Astrocyte (in vitro differentiated cells and primary cell): ENCODE results near the gene MPC2. TPM values are rescaled to one million over a fixed set of nuclear protein-coding genes. Genes with fewer than 3 reads are reported as not detected.
"Not testable (repeated sequence)": the region's sequence is repeated elsewhere in the genome, so short reads cannot be mapped to it uniquely, and the experiment has no call there.

Experiments
- DNase-seq: peaks from one replicate; pipeline ENCODE4 v3.0.0-alpha.2; 2010; ENCODE audit warnings: low read depth
- FAIRE-seq: peaks from 2 replicates; lab custom pipeline; 2011; peaks lifted over from hg19 to GRCh38; lab: Jason Lieb, UNC
- H2AFZ ChIP-seq: 2 replicates; pipeline ENCODE4 v1.6.0; 2012; ENCODE audit warnings: low read depth, low read length, inconsistent platforms
- H3K27ac ChIP-seq: 2 replicates; pipeline ENCODE4 v1.5.1; 2011; ENCODE audit warnings: low read depth, low read length, inconsistent platforms
- H3K27me3 ChIP-seq: 2 replicates; pipeline ENCODE4 v1.6.0; 2011; ENCODE audit warnings: low read length, inconsistent platforms; ENCODE audit not compliant: insufficient read depth
- H3K36me3 ChIP-seq: 2 replicates; pipeline ENCODE4 v1.5.1; 2011; ENCODE audit warnings: low read length, inconsistent platforms; ENCODE audit not compliant: insufficient read depth
- H3K4me1 ChIP-seq: 2 replicates; pipeline ENCODE4 v1.5.1; 2011; ENCODE audit warnings: low read length, inconsistent platforms; ENCODE audit not compliant: insufficient read depth
- H3K4me2 ChIP-seq: 2 replicates; pipeline ENCODE4 v1.6.0; 2012; ENCODE audit warnings: low read length, inconsistent platforms
- H3K4me3 ChIP-seq: 2 replicates; pipeline ENCODE4 v1.5.1; 2011; ENCODE audit warnings: low read depth, mild to moderate bottlenecking, low read length, inconsistent platforms; ENCODE audit not compliant: insufficient read depth
- H3K79me2 ChIP-seq: 2 replicates; pipeline ENCODE4 v1.6.0; 2012; ENCODE audit warnings: mild to moderate bottlenecking, low read length, inconsistent platforms; ENCODE audit not compliant: insufficient read depth
- H3K9ac ChIP-seq: 2 replicates; pipeline ENCODE4 v1.6.0; 2012; ENCODE audit warnings: mild to moderate bottlenecking, low read length, inconsistent platforms
- H3K9me3 ChIP-seq: 2 replicates; pipeline ENCODE4 v1.5.1; 2012; ENCODE audit warnings: low read depth, mild to moderate bottlenecking, low read length, inconsistent platforms; ENCODE audit not compliant: insufficient read depth
- H4K20me1 ChIP-seq: 2 replicates; pipeline ENCODE4 v1.6.0; 2012; ENCODE audit warnings: low read length, inconsistent platforms; ENCODE audit not compliant: insufficient read depth
- H3K27ac Mint-ChIP-seq: one replicate; pipeline ENCODE4 v1.8.0; 2021; ENCODE audit warnings: mild to moderate bottlenecking, mixed read lengths; ENCODE audit not compliant: unreplicated experiment
- H3K27me3 Mint-ChIP-seq: one replicate; pipeline ENCODE4 v1.8.0; 2021; ENCODE audit warnings: low read depth, mixed read lengths; ENCODE audit not compliant: unreplicated experiment
- H3K36me3 Mint-ChIP-seq: one replicate; pipeline ENCODE4 v1.8.0; 2021; ENCODE audit warnings: low read depth, mixed read lengths; ENCODE audit not compliant: unreplicated experiment
- H3K4me1 Mint-ChIP-seq: one replicate; pipeline ENCODE4 v1.8.0; 2021; ENCODE audit warnings: low read depth, mixed read lengths; ENCODE audit not compliant: unreplicated experiment
- H3K4me3 Mint-ChIP-seq: one replicate; pipeline ENCODE4 v1.8.0; 2021; ENCODE audit warnings: mild to moderate bottlenecking, moderate library complexity, mixed read lengths; ENCODE audit not compliant: unreplicated experiment
- H3K9me3 Mint-ChIP-seq: one replicate; pipeline ENCODE4 v1.8.0; 2021; ENCODE audit warnings: mild to moderate bottlenecking, mixed read lengths; ENCODE audit not compliant: unreplicated experiment
- CTCF ChIP-seq: IDR thresholded peaks from 2 replicates; pipeline ENCODE4 v1.5.1; 2011; ENCODE audit warnings: low read depth, mild to moderate bottlenecking, inconsistent platforms, low read length, moderate library complexity; ENCODE audit not compliant: insufficient read depth
- EZH2 ChIP-seq: IDR thresholded peaks from 2 replicates; pipeline ENCODE4 v1.6.1; 2012; ENCODE audit warnings: mild to moderate bottlenecking, low read length, inconsistent platforms; ENCODE audit not compliant: insufficient read depth
- total RNA-seq: library from RNA; stranded (reverse); gene quantifications from 2 replicates; pipeline ENCODE4 v1.2.1, GENCODE V29; 2021

MPC2 gene
- total RNA-seq, 1 donor from 2014 or later = 62.3 TPM

DNA sequence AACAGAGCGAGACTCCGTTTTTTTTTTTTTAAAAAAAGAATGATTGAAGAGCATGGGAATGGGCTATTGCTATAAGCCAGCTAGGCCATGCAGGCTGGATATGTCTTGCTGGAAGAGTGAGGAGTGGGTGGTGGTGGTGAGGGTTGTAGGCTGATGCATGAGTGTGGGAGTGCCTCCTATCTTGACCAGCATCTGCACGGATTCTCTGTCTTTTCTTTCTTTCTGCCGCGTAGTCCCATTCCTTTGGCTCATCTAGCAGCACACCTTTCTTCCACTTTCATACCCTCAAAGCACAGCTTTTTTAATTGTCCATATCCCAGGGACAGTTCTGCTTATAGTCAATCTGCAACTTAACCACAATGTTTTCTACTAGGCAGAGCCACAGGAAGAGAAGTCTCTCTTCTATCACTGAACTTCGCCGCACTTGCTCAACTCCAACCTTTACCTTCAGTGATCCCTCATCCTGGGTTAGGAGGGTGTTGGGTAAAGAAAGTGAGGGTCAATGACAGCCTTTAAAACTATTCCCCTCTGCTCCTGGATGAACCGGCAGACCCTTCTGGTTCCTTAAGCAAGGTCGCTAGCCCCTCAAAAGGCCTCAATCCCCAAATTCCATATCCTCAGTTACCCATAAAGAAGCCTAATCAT lies 38.2 kb downstream of the MPC2 start:
- no peak for FAIRE-seq
- H3K36me3 Mint-ChIP-seq = no peaks in the 10 kb centered on the region

DNA sequence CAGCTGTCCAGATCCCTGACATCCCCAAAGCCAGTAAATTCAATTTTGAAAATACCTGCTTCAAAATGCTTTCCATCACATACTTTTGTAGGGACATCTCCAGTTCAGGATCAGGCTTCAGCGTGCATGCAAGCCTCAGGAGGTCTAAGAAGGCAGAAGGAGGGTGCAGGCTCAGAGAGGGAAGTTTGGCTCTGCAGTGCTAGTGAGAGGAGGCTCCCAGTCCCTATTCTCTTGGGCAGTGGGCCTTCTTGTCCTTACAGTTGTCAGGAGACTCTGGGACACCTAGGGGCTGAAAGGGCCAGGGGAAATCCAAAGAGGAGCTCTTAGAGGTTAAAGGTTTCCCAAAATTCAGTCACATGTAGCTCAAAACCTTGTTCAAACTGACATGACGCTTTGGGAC lies 43.1 kb downstream of the MPC2 start:
- Histone ChIP-seq H3K4me1 (no peaks in the 10 kb centered on the region), H3K4me3 (no peak overlapping the region), H3K27ac (no peak overlapping the region), H3K9me3 (no peaks in the 10 kb centered on the region), H3K27me3 (no peaks in the 10 kb centered on the region), H3K4me2 (no peak overlapping the region), H4K20me1 (no peaks in the 10 kb centered on the region), H2AFZ (no peak overlapping the region), H3K79me2 (no peaks in the 10 kb centered on the region), H3K9ac (no peak overlapping the region), H3K36me3 (no peaks in the 10 kb centered on the region)
- H3K9me3 Mint-ChIP-seq = no peaks in the 10 kb centered on the region
- DNase-seq (no peak), FAIRE-seq (no peak)
- H3K27ac Mint-ChIP-seq = no peak overlapping the region
- no peaks in the 10 kb centered on the region for H3K36me3 Mint-ChIP-seq
- TF ChIP-seq EZH2 (no peak), CTCF (no peak)
- no peak overlapping the region for H3K4me3 Mint-ChIP-seq
- H3K4me1 Mint-ChIP-seq = no peaks in the 10 kb centered on the region
- H3K27me3 Mint-ChIP-seq = peaks cover 6% of the 10 kb centered on the region

More for the DNA sequence above, 38.2 kb downstream of the MPC2 start:
- H3K27me3 ChIP-seq = no peaks in the 10 kb centered on the region
- Mint-ChIP-seq H3K27ac (no peak overlapping the region), H3K27me3 (peaks cover 4% of the 10 kb centered on the region), H3K9me3 (no peaks in the 10 kb centered on the region), H3K4me3 (no peak overlapping the region), H3K4me1 (peaks cover 7% of the 10 kb centered on the region)
- H3K9me3 ChIP-seq = no peaks in the 10 kb centered on the region
- H3K79me2 ChIP-seq = no peaks in the 10 kb centered on the region
- DNase-seq = no peak
- no peak overlapping the region for H3K9ac ChIP-seq
- H3K4me1 ChIP-seq = no peaks in the 10 kb centered on the region
- H4K20me1 ChIP-seq = no peaks in the 10 kb centered on the region
- H3K27ac ChIP-seq = no peak overlapping the region
- no peak overlapping the region for H3K4me2 ChIP-seq
- TF ChIP-seq CTCF = no peak
- TF ChIP-seq EZH2 = no peak
- H2AFZ ChIP-seq = no peak overlapping the region
- H3K36me3 ChIP-seq = no peaks in the 10 kb centered on the region
- H3K4me3 ChIP-seq = no peak overlapping the region

GRCh38 chr1:167890400-167890799 lies 46.5 kb downstream of the MPC2 start:
- Histone ChIP-seq H3K27me3 (no peaks in the 10 kb centered on the region), H3K4me1 (no peaks in the 10 kb centered on the region), H3K9ac (no peak overlapping the region), H3K79me2 (no peaks in the 10 kb centered on the region), H3K36me3 (no peaks in the 10 kb centered on the region), H3K9me3 (no peaks in the 10 kb centered on the region), H3K27ac (no peak overlapping the region), H2AFZ (no peak overlapping the region), H3K4me3 (no peak overlapping the region), H3K4me2 (no peak overlapping the region), H4K20me1 (no peaks in the 10 kb centered on the region)
- TF ChIP-seq EZH2 = no peak
- no peak for TF ChIP-seq CTCF
- no peak overlapping the region for H3K27ac Mint-ChIP-seq
- peaks cover 1% of the 10 kb centered on the region for H3K9me3 Mint-ChIP-seq
- DNase-seq (no peak), FAIRE-seq (no peak)
- no peaks in the 10 kb centered on the region for H3K36me3 Mint-ChIP-seq
- no peaks in the 10 kb centered on the region for H3K4me1 Mint-ChIP-seq
- H3K27me3 Mint-ChIP-seq = peaks cover 4% of the 10 kb centered on the region
- no peak overlapping the region for H3K4me3 Mint-ChIP-seq

GRCh38 chr1:167887187-167887586 lies 49.7 kb downstream of the MPC2 start:
- H3K4me3 Mint-ChIP-seq, H3K27ac Mint-ChIP-seq, H3K9ac ChIP-seq, H3K4me2 ChIP-seq, H3K4me1 ChIP-seq, H3K9me3 ChIP-seq, H3K36me3 ChIP-seq, H3K4me3 ChIP-seq, H2AFZ ChIP-seq, FAIRE-seq, H3K79me2 ChIP-seq, H3K27me3 Mint-ChIP-seq, H3K4me1 Mint-ChIP-seq, H3K27ac ChIP-seq, H3K9me3 Mint-ChIP-seq, H3K27me3 ChIP-seq, H4K20me1 ChIP-seq, DNase-seq, H3K36me3 Mint-ChIP-seq: not testable (repeated sequence)
